GM12878 (cell line): Measurements from ENCODE around the gene RIMBP2. TPM values are rescaled to one million over a fixed set of nuclear protein-coding genes. Genes with fewer than 3 reads are reported as not detected.

ENCODE experiments used
- ATAC-seq: fragments of 200-7000 bp; cut with Tn5 transposase; 3 replicates; pipeline ENCODE4 v1.9.1; 2020; ENCODE audit warnings: mild to moderate bottlenecking, moderate library complexity
- BruUV-seq: library from RNA; stranded (reverse); fragments of 400-500 nt; replicated peaks from 2 replicates; lab custom pipeline; 2021; lab: Mats Ljungman, UMichigan
- CTCF ChIA-PET: fragments of 300-600 bp; sonication (Branson Sonifier 250); formaldehyde crosslinking; extraction: SDS; loops from one replicate; lab custom pipeline; 2021; ENCODE audit warnings: inconsistent platforms; lab: Yijun Ruan, JAX
- POLR2A ChIA-PET: fragments of 350-600 bp; formaldehyde crosslinking; extraction: SDS; loops from one replicate; lab custom pipeline; 2021; ENCODE audit warnings: inconsistent platforms; lab: Charles Lee
- RAD21 ChIA-PET: fragments of 300-600 bp; sonication (Branson Sonifier 250); formaldehyde crosslinking; loops from one replicate; lab custom pipeline; 2023; ENCODE audit warnings: antibody characterized with exemption; ENCODE audit not compliant: unreplicated experiment; lab: Charles Lee
- SMC1A ChIA-PET: fragments of 300-600 bp; sonication (Branson Sonifier 250); formaldehyde crosslinking; loops from one replicate; lab custom pipeline; 2023; ENCODE audit not compliant: unreplicated experiment, uncharacterized antibody; lab: Charles Lee
- DNase-seq: peaks from one replicate; pipeline ENCODE4 v3.0.0-alpha.2; 2011; ENCODE audit warnings: low read depth, low spot score
- FAIRE-seq: peaks from 3 replicates; lab custom pipeline; 2011; peaks lifted over from hg19 to GRCh38; lab: Jason Lieb, UNC
- H2AFZ ChIP-seq: 2 replicates; pipeline ENCODE4 v1.6.0; 2011; ENCODE audit warnings: low read depth, low read length, control low read depth; ENCODE audit not compliant: control insufficient read depth
- H3K27ac ChIP-seq: 2 replicates; pipeline ENCODE4 v1.5.1; 2011; ENCODE audit warnings: control low read depth; ENCODE audit not compliant: control insufficient read depth, insufficient read depth
- H3K27me3 ChIP-seq, 2 experiments: replicated peaks in 1 of 2; 2 replicates each; pipeline versions ENCODE4 v1.6.0 to v1.6.1; 2011; ENCODE audit warnings: low read length in 1 of 2; ENCODE audit not compliant: control insufficient read depth in 2 of 2, insufficient read depth in 2 of 2
- H3K36me3 ChIP-seq, 2 experiments: 2 replicates each; pipeline ENCODE4 v1.5.1; 2011; ENCODE audit warnings: low read length in 1 of 2; ENCODE audit not compliant: control insufficient read depth in 2 of 2, insufficient read depth in 2 of 2
- H3K4me1 ChIP-seq: 2 replicates; pipeline ENCODE4 v1.6.1; 2011; ENCODE audit warnings: mild to moderate bottlenecking, low read length, moderate library complexity, mixed read lengths; ENCODE audit not compliant: control insufficient read depth, insufficient read depth
- H3K4me2 ChIP-seq: 2 replicates; pipeline ENCODE4 v1.6.0; 2011; ENCODE audit warnings: control low read depth; ENCODE audit not compliant: control insufficient read depth, insufficient read depth
- H3K4me3 ChIP-seq: fragments of 200-600 bp; sonication (generic); 2 replicates; pipeline ENCODE4 v1.5.1; 2016
- H3K79me2 ChIP-seq: 2 replicates; pipeline ENCODE4 v1.6.0; 2011; ENCODE audit warnings: low read length; ENCODE audit not compliant: control insufficient read depth, insufficient read depth
- H3K9ac ChIP-seq: 2 replicates; pipeline ENCODE4 v1.8.0; 2011; ENCODE audit warnings: low read length, control low read depth, mixed read lengths; ENCODE audit not compliant: control insufficient read depth, insufficient read depth
- H3K9me3 ChIP-seq: replicated peaks from 3 replicates; pipeline ENCODE4 v1.5.1; 2011; ENCODE audit warnings: mild to moderate bottlenecking, low read length; ENCODE audit not compliant: control insufficient read depth, insufficient read depth
- H4K20me1 ChIP-seq: 2 replicates; pipeline ENCODE4 v1.6.0; 2011; ENCODE audit not compliant: control insufficient read depth, insufficient read depth
- BHLHE40 ChIP-seq, 2 experiments: fragments of 450-650 bp in 1 of 2; IDR thresholded peaks; 2 replicates each; pipeline ENCODE4 v1.6.1; 2011 to 2017; ENCODE audit warnings: low read depth in 2 of 2, borderline replicate concordance in 1 of 2, improper control_type of control experiment in 1 of 2, low read length in 1 of 2, mild to moderate bottlenecking in 1 of 2
- BMI1 ChIP-seq: fragments of 450-650 bp; IDR thresholded peaks from 2 replicates; pipeline ENCODE4 v1.6.1; 2016; ENCODE audit warnings: mild to moderate bottlenecking, moderate library complexity, borderline replicate concordance
- CHD1 ChIP-seq: IDR thresholded peaks from 2 replicates; pipeline ENCODE4 v1.6.1; 2012; ENCODE audit warnings: low read depth, low read length, improper control_type of control experiment
- CHD4 ChIP-seq: fragments of 200-600 bp; sonication (generic); IDR thresholded peaks from 2 replicates; pipeline ENCODE4 v1.6.1; 2016; ENCODE audit warnings: mild to moderate bottlenecking
- FOS ChIP-seq: IDR thresholded peaks from 3 replicates; pipeline ENCODE4 v1.6.1; 2011; ENCODE audit warnings: borderline replicate concordance; ENCODE audit not compliant: insufficient read length; ENCODE audit errors: extremely low read depth
- HDAC2 ChIP-seq: fragments of 200-600 bp; sonication (generic); IDR thresholded peaks from 2 replicates; pipeline ENCODE4 v1.6.1; 2017
- JUNB ChIP-seq: IDR thresholded peaks from 2 replicates; pipeline ENCODE4 v1.6.1; 2016; ENCODE audit warnings: antibody characterized with exemption, mild to moderate bottlenecking
- JUND ChIP-seq: IDR thresholded peaks from 2 replicates; pipeline ENCODE4 v1.6.1; 2012; ENCODE audit warnings: low read depth, mild to moderate bottlenecking, low read length, improper control_type of control experiment, moderate library complexity
- PAX5 ChIP-seq: IDR thresholded peaks from 2 replicates; pipeline ENCODE4 v1.6.1; 2011; ENCODE audit warnings: low read depth, low read length, borderline replicate concordance
- RELA ChIP-seq: fragments of 450-650 bp; IDR thresholded peaks from 2 replicates; pipeline ENCODE4 v1.8.0; 2014; ENCODE audit warnings: borderline replicate concordance; ENCODE audit not compliant: partially characterized antibody
- ZNF24 ChIP-seq: fragments of 450-650 bp; IDR thresholded peaks from 2 replicates; pipeline ENCODE4 v1.6.1; 2017; ENCODE audit warnings: antibody characterized with exemption, mild to moderate bottlenecking
- ZNF274 ChIP-seq: IDR thresholded peaks from one replicate; pipeline ENCODE4 v1.8.0; 2011; ENCODE audit not compliant: insufficient read length, insufficient read depth
- WGBS: methylation state at CpG from one replicate; pipeline ENCODE4 v1.1.6; 2016; ENCODE audit warnings: low lambda C conversion rate; ENCODE audit not compliant: insufficient replicate concordance, insufficient coverage; ENCODE audit errors: missing lambda C conversion rate; 5-methylcytosine and 5-hydroxymethylcytosine counted together
- in situ Hi-C: fragments of 300-500 bp; cut with MboI; formaldehyde crosslinking; loops from 9 replicates; pipeline ENCODE4 v1.14.3; 2018; ENCODE audit warnings: mixed read lengths
- intact Hi-C: fragments of 100-400 bp; cut with micrococcal nuclease; formaldehyde crosslinking; loops from one replicate; pipeline ENCODE4 v1.14.2; 2022; ENCODE audit not compliant: unreplicated experiment
- polyA plus RNA-seq, 11 experiments: library from polyadenylated mRNA; depleted of rRNA in 4 of 11; unstranded in 6 of 11; stranded (reverse) in 5 of 11; fragments of >200 nt; fragmentation: Nextera tagmentation in 4 of 11; fragmentation: Illumina TruSeq in 1 of 11; extraction: Ambion mirVana in 4 of 11; extraction: Trizol in 1 of 11; gene quantifications; 1 replicate in 1 of 11; 2 replicates in 10 of 11; pipeline versions ENCODE4 v1.2.1 to v1.2.3, GENCODE V29; 2011 to 2016; ENCODE audit warnings: inconsistent platforms in 2 of 11, missing spikeins in 2 of 11, low read depth in 1 of 11
- total RNA-seq, 4 experiments: library from RNA; depleted of rRNA in 3 of 4; stranded (reverse); fragments of >200 nt in 3 of 4; fragmentation: Illumina TruSeq in 1 of 4; extraction: Trizol in 1 of 4; gene quantifications; 2 replicates each; pipeline versions ENCODE4 v1.2.1 to v1.2.3, GENCODE V29; 2013 to 2021
- TF ChIP-seq, protein P1 (sequence below): fragments of 450-650 bp; formaldehyde crosslinking; IDR thresholded peaks from 2 replicates; pipeline ENCODE4 v1.4.0; 2020; ENCODE audit warnings: mild to moderate bottlenecking, moderate library complexity
- TF ChIP-seq, protein P2 (sequence below): fragments of 450-650 bp; IDR thresholded peaks from 2 replicates; pipeline ENCODE4 v1.6.1; 2014; ENCODE audit warnings: mild to moderate bottlenecking
- TF ChIP-seq, protein P3 (sequence below): IDR thresholded peaks from 2 replicates; pipeline ENCODE4 v1.6.1; 2011; ENCODE audit warnings: borderline replicate concordance, low read depth, mild to moderate bottlenecking, moderate library complexity, low read length; ENCODE audit not compliant: insufficient read depth, poor library complexity, severe bottlenecking
- TF ChIP-seq, protein P4 (sequence below): fragments of 450-650 bp; formaldehyde crosslinking; IDR thresholded peaks from 2 replicates; pipeline ENCODE4 v1.4.0; 2022; ENCODE audit warnings: mild to moderate bottlenecking, moderate library complexity

The RIMBP2 gene
- total and polyA plus RNA-seq, 10 of the 15 experiments (the other 5 are each of a cell fraction or from before 2014, with no cell fraction given) = 0.04 to 2.9 (median 0.07) TPM; not detected in 1

DNA sequence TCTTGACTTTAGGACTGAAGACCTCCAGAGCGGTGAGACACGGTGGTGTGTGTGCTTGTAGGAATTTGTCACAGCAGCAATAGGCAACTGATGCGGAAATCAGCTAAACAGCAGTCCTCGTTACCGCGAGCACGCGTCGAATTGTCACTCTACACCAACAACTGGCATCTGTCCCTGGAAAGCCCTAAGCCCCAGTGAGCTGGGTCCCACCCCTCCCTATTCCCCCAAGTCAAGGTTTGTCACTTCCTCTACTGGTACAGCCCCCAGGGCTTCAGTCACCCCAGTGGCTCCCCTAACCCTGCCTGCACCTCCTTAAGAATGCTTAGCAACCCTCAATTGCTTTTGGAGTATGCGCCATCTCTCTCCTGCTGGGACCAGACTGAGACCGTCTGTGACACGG lies 204.8 kb downstream of the RIMBP2 start:
- intact Hi-C loops = no loop called here
- ATAC-seq = no peak
- RAD21 ChIA-PET = no interaction called here
- TF ChIP-seq PAX5 (no peak), ZNF24 (no peak), RELA (no peak), JUNB (no peak), FOS (no peak), JUND (no peak), ZNF274 (no peak), BMI1 (no peak), BHLHE40 (IDR thresholded peaks at IDR 0.05; ENCODE audit: borderline replicate concordance in 1 of 2, low read depth in 2 of 2, low read length in 1 of 2) (no peak), CHD1 (no peak), CHD4 (no peak), HDAC2 (no peak)
- TF ChIP-seq, protein P1, sequence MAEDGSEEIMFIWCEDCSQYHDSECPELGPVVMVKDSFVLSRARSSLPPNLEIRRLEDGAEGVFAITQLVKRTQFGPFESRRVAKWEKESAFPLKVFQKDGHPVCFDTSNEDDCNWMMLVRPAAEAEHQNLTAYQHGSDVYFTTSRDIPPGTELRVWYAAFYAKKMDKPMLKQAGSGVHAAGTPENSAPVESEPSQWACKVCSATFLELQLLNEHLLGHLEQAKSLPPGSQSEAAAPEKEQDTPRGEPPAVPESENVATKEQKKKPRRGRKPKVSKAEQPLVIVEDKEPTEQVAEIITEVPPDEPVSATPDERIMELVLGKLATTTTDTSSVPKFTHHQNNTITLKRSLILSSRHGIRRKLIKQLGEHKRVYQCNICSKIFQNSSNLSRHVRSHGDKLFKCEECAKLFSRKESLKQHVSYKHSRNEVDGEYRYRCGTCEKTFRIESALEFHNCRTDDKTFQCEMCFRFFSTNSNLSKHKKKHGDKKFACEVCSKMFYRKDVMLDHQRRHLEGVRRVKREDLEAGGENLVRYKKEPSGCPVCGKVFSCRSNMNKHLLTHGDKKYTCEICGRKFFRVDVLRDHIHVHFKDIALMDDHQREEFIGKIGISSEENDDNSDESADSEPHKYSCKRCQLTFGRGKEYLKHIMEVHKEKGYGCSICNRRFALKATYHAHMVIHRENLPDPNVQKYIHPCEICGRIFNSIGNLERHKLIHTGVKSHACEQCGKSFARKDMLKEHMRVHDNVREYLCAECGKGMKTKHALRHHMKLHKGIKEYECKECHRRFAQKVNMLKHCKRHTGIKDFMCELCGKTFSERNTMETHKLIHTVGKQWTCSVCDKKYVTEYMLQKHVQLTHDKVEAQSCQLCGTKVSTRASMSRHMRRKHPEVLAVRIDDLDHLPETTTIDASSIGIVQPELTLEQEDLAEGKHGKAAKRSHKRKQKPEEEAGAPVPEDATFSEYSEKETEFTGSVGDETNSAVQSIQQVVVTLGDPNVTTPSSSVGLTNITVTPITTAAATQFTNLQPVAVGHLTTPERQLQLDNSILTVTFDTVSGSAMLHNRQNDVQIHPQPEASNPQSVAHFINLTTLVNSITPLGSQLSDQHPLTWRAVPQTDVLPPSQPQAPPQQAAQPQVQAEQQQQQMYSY (CRISPR knock-in tag) = no peak
- TF ChIP-seq, protein P2, sequence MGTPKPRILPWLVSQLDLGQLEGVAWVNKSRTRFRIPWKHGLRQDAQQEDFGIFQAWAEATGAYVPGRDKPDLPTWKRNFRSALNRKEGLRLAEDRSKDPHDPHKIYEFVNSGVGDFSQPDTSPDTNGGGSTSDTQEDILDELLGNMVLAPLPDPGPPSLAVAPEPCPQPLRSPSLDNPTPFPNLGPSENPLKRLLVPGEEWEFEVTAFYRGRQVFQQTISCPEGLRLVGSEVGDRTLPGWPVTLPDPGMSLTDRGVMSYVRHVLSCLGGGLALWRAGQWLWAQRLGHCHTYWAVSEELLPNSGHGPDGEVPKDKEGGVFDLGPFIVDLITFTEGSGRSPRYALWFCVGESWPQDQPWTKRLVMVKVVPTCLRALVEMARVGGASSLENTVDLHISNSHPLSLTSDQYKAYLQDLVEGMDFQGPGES = no peak
- TF ChIP-seq, protein P3, sequence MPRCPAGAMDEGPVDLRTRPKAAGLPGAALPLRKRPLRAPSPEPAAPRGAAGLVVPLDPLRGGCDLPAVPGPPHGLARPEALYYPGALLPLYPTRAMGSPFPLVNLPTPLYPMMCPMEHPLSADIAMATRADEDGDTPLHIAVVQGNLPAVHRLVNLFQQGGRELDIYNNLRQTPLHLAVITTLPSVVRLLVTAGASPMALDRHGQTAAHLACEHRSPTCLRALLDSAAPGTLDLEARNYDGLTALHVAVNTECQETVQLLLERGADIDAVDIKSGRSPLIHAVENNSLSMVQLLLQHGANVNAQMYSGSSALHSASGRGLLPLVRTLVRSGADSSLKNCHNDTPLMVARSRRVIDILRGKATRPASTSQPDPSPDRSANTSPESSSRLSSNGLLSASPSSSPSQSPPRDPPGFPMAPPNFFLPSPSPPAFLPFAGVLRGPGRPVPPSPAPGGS = no peak
- TF ChIP-seq, protein P4, sequence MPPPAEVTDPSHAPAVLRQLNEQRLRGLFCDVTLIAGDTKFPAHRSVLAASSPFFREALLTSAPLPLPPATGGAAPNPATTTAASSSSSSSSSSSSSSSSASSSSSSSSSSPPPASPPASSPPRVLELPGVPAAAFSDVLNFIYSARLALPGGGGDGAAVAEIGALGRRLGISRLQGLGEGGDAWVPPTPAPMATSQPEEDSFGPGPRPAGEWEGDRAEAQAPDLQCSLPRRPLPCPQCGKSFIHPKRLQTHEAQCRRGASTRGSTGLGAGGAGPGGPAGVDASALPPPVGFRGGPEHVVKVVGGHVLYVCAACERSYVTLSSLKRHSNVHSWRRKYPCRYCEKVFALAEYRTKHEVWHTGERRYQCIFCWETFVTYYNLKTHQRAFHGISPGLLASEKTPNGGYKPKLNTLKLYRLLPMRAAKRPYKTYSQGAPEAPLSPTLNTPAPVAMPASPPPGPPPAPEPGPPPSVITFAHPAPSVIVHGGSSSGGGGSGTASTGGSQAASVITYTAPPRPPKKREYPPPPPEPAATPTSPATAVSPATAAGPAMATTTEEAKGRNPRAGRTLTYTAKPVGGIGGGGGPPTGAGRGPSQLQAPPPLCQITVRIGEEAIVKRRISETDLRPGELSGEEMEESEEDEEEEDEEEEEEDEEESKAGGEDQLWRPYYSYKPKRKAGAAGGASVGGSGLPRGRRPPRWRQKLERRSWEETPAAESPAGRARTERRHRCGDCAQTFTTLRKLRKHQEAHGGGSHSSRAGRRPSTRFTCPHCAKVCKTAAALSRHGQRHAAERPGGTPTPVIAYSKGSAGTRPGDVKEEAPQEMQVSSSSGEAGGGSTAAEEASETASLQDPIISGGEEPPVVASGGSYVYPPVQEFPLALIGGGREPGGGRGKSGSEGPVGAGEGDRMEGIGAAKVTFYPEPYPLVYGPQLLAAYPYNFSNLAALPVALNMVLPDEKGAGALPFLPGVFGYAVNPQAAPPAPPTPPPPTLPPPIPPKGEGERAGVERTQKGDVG = no peak

More for the DNA sequence above, 204.8 kb downstream of the RIMBP2 start:
- ChIA-PET POLR2A (no interaction called here), CTCF (no interaction called here), SMC1A (no interaction called here)
- no peak for FAIRE-seq
- H3K4me3 ChIP-seq = no peak overlapping the region
- H3K9ac ChIP-seq = no peak overlapping the region
- H4K20me1 ChIP-seq = no peaks in the 10 kb centered on the region
- no peaks in the 10 kb centered on the region for H3K36me3 ChIP-seq
- no peaks in the 10 kb centered on the region; the same call in 2 of the 3 replicates for H3K9me3 ChIP-seq
- no peaks in the 10 kb centered on the region for H3K79me2 ChIP-seq
- H3K27me3 ChIP-seq = no peaks in the 10 kb centered on the region
- H3K4me1 ChIP-seq = no peaks in the 10 kb centered on the region
- no peak overlapping the region for H2AFZ ChIP-seq
- DNase-seq = no peak
- WGBS = 58% methylated on average over 12 of the region's 12 CpGs
- no TSS peak for BruUV-seq
- in situ Hi-C loops = no loop called here
- H3K27ac ChIP-seq = no peak overlapping the region
- no peak overlapping the region for H3K4me2 ChIP-seq
